Midbrain (tissue), 1 donor: Measurements from ENCODE around the gene CIDEA.
"Not testable (repeated sequence)": the region's sequence is repeated elsewhere in the genome, so short reads cannot be mapped to it uniquely, and the experiment has no call there.

Source experiments
- DNase-seq: peaks from one replicate; lab custom pipeline; 2025; lab: John Stamatoyannopoulos, UW

The CIDEA gene

GRCh38 chr18:12239431-12239830 is 14.7 kb upstream of the CIDEA start:
- no peak for DNase-seq

- DNase-seq = no peak
Observed at GRCh38 chr18:12242658-12243260, 11.4 kb upstream of the CIDEA start.

DNA sequence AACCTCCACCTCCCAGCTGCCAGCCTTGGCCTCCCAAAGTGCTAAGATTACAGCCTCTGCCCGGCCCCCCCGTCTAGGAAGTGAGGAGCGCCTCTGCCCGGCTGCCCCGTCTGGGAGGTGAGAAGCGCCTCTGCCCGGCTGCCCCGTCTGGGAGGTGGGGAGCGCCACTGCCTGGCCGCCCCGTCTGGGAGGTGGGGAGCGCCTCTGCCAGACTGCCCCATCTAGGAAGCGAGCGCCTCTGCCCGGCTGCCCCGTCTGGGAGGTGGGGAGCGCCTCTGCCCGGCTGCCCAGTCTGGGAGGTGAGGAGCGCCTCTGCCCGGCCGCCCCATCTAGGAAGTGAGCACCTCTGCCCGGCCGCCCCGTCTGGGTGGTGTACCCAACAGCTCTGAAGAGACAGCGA is 10.9 kb upstream of the CIDEA start:
- not testable (repeated sequence) for DNase-seq

GRCh38 chr18:12245793-12246135 is 8.4 kb upstream of the CIDEA start:
- DNase-seq = no peak

DNA sequence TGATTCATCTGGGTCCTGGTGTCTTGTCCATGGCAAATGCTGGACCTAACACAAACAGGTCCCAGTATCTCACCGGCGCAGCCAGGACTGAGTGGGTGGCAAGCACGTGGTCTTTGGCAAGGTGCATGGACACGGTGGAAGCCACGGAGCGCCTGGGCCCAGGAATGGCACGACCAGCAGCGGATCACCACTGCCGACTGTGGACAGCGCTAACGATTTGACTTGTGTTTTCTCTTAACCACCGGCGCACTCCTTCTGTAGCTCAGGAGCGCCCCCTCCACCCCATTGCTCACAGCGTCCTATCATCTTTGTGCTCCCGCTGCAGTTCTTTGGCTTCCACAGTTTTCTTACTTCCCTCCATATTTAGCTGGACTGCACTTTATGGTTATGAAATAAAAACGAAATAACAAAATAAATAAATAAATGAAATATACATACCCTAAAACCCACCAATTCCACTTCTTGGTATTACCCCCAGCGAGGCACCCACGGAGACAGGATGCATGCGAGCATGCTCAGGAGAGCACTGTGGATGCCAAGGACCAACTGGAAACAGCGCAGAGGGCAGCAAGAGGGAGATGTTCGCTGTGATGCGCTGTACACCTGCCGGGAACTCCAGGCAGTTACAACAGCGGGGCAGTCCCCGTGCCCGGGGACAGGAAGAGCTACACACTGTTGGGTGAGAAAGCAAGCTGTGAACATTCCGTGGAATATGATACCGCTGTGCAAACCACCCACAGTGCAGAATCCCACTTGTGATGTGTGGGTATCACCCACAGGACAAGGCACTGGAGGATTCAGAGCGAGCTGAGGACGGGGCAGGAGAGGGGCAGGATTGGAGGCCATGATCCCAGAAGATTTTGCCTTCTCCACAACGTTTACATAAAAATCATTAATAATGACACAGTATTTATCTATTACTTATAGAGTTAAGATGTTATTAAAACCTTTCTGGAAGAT is 7.0 kb upstream of the CIDEA start:
- no peak for DNase-seq

- DNase-seq = no peak
Observed at GRCh38 chr18:12247946-12248345, 6.2 kb upstream of the CIDEA start.

DNA sequence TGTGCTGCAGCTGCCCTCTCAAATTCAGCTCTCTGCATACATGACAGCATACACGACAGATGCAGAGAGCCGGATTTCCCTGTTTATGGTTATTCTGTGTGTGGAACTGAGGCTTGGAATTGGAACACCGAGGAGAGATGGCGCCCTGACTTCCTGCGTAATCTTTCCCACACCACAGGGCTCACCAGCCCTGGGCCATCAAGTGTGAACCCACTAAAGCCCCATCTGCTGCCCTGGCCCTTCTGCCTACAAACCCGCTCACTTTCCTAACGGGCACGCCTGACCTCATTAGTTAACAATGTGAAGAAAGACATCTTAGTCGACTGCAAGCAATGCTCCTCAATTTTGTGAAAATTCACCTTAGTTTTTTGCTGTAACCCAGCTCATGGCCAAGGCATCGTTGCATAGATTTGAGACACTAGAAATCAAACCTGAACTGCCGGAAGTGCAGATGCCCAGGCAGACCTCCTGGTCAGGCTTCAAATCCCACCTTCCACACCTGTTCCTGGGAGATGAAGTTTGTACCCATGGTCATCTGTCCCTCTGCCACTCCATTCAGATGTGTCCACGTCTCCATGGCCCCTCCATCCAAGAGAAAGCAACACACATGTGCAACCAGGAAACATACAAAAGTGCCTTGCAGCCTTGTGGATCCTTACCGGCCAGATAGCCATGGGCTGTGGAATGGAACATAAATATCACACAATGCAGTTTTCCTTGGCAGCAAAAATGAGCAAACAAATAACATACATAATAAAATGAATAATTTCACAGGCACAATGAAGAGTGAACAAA is 5.0 kb upstream of the CIDEA start:
- DNase-seq = no peak

GRCh38 chr18:12251311-12251710 is 2.9 kb upstream of the CIDEA start:
- no peak for DNase-seq

DNA sequence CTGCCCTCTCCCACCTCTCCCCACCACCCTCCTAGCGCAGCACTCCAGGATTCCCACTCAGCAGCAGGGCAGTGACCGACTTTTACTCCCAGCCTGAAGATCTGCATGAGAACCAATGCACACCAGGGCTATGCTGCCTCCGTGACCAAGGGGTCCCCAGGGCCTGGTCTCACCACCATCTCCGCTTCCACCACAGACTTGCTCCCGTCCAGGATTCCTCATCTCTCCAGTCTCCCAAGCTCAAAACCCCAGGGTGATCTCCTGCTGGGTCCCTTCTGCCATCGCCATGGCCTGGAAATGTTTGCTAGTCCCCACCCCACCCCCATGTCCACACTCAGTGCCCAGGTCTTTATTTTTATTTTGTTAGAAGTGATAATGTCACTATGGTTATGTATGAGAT is 2.1 kb upstream of the CIDEA start:
- no peak for DNase-seq

DNA sequence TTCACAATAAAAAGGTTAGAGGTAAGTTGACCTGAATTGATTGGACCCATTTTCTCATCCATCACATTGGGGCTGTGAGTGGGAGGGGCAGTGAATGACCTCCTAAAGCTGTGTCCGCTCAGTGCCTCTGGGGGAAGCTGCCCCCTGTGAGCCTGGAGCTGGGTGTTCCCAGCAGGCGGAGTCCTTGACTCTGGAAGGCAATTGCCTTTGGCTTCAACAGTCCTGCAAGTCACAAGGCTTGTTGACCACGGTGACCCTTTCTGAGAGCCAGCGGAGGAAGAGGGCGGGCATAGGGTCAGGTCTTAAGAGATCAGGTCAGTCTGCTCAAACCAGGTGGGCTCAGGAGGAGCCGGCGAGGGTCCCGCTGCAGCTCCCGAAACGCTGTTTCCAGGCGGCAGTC is 1.1 kb upstream of the CIDEA start:
- DNase-seq = no peak

DNA sequence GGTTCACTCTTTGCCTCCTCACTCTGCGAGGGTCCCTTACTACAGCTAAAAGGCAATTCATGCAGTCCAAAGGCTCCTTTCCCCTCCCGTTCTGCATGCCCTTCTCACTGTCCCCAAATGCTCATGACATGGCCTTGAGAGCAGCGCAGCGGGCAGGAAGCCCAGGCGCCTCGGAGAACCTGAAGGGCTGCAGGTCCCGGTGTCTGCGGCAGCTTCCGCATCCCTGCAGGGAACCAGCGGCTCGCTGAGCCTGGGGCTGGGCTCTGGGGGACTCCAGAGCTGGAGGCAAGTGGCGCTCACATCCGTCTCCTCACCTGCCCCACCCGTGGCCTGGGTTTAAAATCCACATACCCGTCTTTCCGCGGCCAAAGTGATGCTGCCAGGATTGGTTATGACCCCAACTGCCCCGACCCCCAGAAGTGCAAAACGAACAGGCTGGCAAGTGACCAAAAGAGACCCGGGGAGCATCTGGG is 462 bp upstream of the CIDEA start:
- DNase-seq = no peak

- DNase-seq = no peak
Observed at GRCh38 chr18:12254820-12255511, 805 bp downstream of the CIDEA start.

GRCh38 chr18:12255626-12256026 is 1.5 kb downstream of the CIDEA start:
- no peak for DNase-seq

DNA sequence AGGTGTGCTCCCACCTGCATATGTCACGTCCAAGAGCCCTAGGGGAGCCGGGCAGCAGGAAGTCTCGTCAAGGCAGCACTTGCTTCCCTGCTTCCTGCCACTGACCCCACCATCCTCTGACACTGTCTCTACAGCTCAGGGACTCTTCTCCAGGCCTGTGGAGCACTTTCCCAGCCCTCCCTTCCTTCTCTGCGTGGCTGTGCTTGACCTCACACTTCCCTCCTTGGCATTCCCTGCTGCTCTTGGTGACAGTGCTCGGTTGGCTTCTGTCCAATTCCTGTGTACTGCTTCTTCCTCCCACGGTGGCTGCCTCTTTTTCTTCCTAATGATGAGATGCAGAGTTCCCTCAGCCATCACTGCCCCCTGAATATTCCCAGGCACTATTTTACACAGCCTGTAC is 2.8 kb downstream of the CIDEA start:
- no peak for DNase-seq

DNA sequence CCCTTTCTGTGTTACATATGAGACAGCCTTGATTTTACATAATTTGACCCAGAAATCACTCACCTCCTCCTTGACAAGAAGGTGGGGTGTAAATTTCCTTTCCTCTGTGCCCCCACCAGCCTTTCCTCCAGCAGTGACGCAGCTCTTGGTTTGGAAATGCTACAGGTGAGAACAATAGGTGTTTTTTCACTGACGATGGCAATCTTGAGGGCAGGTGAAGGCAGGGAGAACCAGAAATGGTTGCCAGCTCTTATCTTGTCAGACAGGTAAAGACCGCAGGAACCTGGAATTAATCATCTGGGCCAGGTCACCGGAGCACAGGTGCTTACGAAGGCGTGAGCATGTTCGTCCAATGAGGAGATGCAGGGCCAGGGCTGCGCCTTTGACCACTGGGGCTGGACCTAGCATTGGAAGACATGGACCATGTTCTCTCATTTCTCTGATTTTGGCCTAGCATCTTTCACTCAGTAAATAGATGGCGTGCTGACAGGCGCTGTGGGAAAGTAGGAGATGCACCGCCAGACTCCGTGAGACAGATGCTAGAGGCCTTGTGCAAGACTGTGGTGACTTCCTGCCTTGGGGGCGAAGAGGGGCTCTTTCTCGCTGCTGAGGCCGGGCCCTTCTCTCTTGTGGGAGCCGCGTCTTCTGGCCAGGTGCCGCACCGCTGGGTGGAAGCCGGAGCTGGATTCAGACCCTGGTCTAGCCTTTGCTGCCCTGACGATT is 4.0 kb downstream of the CIDEA start:
- DNase-seq = no peak

DNA sequence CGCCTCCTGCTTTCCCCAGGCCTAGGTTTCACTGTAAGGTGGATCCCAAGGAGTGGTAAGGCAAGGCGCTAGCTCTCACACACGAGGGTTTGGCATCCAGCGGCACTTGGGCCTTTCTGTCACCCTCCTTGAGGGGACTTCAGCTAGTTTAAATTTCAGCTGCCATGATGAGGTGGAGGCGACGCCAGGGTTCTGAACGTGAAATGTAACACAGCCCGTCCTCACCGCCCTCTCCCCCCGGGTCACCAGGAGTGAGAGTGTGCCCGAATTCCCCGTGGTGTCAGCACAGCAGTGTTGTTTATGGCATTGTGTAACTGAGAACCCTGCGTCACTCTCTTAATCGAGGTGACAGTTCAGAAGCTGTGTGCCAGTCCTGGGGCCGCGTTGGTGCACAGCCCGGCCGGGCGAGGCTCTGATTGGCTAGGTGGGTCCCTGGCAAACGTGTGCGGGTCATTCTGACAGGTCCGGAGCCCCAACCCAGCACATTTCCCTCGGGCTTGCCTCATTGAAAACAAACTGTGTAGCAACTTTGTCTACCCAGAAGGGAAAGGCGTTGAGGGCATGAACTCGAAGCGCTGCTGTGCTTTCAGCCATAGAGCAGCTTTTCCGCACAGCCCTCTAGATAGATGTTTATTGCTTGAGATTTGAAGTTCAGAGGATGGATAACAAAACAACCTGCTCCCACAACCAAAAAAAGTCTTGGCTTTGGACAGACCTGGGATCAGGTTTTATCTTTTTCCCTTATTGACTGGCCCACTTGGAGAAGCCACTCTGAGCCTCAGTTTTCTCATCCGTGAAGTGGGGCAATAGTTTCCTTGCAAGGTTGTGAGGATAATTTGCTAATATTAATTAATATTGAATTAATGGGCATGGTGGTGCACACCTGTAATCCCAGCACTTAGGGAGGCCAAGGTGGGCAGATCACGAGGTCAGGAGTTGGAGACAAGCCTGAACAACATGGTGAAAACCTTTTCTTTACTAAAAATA is 4.9 kb downstream of the CIDEA start:
- DNase-seq = no peak

- no peak for DNase-seq
Observed at GRCh38 chr18:12262748-12263147, 8.6 kb downstream of the CIDEA start.

DNA sequence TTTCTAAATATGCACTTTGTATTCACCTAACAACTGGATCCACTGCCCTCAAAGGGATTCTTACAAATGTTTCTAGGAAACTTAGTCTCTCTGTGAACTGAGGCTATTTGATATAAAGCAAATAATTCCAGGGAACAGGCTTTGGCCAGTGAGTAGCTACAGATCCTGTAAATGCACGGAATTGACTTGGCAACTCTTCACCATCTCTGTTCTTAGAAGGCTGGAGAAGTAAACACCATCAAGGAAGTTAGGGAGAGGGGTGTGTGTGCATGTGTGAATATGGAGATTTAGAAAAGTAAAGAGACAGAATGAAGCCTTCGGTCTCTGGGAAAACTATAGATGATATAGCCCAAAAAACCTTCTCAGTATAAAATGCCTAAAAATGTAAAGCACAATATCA is 10.7 kb downstream of the CIDEA start:
- DNase-seq = no peak

DNA sequence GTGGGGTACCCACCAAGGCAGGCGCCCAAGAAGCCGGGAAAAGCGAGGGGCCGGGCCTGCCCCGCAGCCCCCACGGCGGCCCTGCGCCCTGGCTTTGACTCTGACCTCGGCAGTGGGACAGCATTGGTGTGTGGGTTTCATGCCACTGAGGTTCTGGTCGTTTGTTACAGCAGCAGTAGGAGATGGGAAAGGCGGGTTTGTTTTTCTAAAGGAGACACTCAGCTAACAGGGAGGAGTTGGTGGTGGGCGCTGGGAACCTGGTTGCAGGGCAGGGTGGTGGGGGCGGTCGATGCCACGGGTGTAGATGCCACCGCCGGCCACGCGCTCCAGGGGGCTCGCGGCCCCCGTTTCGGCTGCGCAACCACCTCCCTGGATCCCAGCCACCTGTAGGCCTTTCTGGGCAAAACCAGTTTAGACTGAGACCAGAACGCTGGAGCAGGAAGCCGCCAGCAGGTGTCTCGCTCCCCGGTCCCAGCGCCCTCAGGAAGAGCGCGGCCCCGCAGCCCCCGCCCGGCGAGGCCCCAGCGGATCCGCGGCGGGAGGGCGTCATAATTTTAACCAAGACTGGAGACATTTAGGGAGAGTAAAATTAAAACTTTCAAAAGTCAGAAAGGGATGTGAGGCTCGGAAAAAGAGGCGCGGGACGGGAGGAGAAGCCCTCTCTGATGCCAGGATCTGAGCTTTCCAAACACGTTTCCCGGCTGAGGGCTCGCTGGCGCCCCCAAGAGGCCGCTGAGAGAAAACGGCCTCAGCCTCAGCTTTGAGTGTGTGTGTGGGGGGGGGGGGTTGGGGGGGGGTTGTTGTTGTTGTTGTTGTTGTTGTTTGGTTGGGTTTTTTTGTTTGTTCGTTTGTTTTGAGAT is 17.4 kb downstream of the CIDEA start:
- DNase-seq = peak; percentile 74
